Caco-2 (cell line): ENCODE measurements around the gene SETD1B. TPM values are rescaled to one million over a fixed set of nuclear protein-coding genes. Genes with fewer than 3 reads are reported as not detected.
A peak's percentile ranks its signal among the peaks of the same experiment; 100 is the strongest.
"Not testable (repeated sequence)": the region's sequence is repeated elsewhere in the genome, so short reads cannot be mapped to it uniquely, and the experiment has no call there.

Source experiments
- BruUV-seq: library from RNA; stranded (reverse); fragments of 400-500 nt; replicated peaks from 2 replicates; lab custom pipeline; 2021; lab: Mats Ljungman, UMichigan
- CTCF ChIA-PET: fragments of 300-600 bp; sonication (Branson Sonifier 250); formaldehyde crosslinking; loops from one replicate; lab custom pipeline; 2022; ENCODE audit warnings: antibody characterized with exemption; lab: Charles Lee
- POLR2A ChIA-PET: fragments of 300-600 bp; sonication (Branson Sonifier 250); formaldehyde crosslinking; loops from one replicate; lab custom pipeline; 2022; ENCODE audit warnings: antibody characterized with exemption; lab: Charles Lee
- DNase-seq, 2 experiments: peaks; one replicate each; pipeline versions ENCODE4 v3.0.0 to v3.0.0-alpha.2; 2020 to 2022
- H3K27me3 ChIP-seq: replicated peaks from 2 replicates; pipeline ENCODE4 v1.6.0; 2011; ENCODE audit warnings: low read length; ENCODE audit not compliant: control insufficient read depth, insufficient read depth
- H3K36me3 ChIP-seq: 2 replicates; pipeline ENCODE4 v1.5.1; 2011; ENCODE audit warnings: low read length; ENCODE audit not compliant: control insufficient read depth, insufficient read depth
- H3K4me1 ChIP-seq: fragments of 250-450 bp; sonication (Bioruptor Pico); 2 replicates; pipeline ENCODE4 v1.5.1; 2020; ENCODE audit warnings: mild to moderate bottlenecking
- H3K4me3 ChIP-seq: 2 replicates; pipeline ENCODE4 v1.5.1; 2011; ENCODE audit warnings: low read depth, mild to moderate bottlenecking, control low read depth, low read length
- H3K9me3 ChIP-seq: fragments of 250-450 bp; sonication (Bioruptor Pico); 2 replicates; pipeline ENCODE4 v1.5.1; 2020; ENCODE audit warnings: mild to moderate bottlenecking, moderate library complexity
- H3K27ac Mint-ChIP-seq: one replicate; pipeline ENCODE4 v1.8.0; 2022; ENCODE audit warnings: mixed read lengths; ENCODE audit not compliant: unreplicated experiment
- H3K27me3 Mint-ChIP-seq: one replicate; pipeline ENCODE4 v1.8.0; 2022; ENCODE audit warnings: mixed read lengths; ENCODE audit not compliant: insufficient read depth, unreplicated experiment
- H3K36me3 Mint-ChIP-seq: one replicate; pipeline ENCODE4 v1.8.0; 2022; ENCODE audit warnings: mild to moderate bottlenecking, mixed read lengths; ENCODE audit not compliant: insufficient read depth, unreplicated experiment
- H3K4me1 Mint-ChIP-seq: one replicate; pipeline ENCODE4 v1.8.0; 2022; ENCODE audit warnings: low read depth, mixed read lengths; ENCODE audit not compliant: unreplicated experiment
- H3K4me3 Mint-ChIP-seq: one replicate; pipeline ENCODE4 v1.8.0; 2022; ENCODE audit warnings: mild to moderate bottlenecking, moderate library complexity, mixed read lengths; ENCODE audit not compliant: unreplicated experiment
- H3K9me3 Mint-ChIP-seq: one replicate; pipeline ENCODE4 v1.8.0; 2022; ENCODE audit warnings: mixed read lengths; ENCODE audit not compliant: unreplicated experiment
- CTCF ChIP-seq, 2 experiments: fragments of 200-600 bp in 1 of 2; IDR thresholded peaks; 1 replicate in 1 of 2; 2 replicates in 1 of 2; pipeline versions ENCODE4 v1.5.1 to v1.8.0; 2011 to 2022; ENCODE audit warnings: antibody characterized with exemption in 1 of 2, control low read depth in 1 of 2, inconsistent platforms in 1 of 2, low read depth in 1 of 2, low read length in 1 of 2, mild to moderate bottlenecking in 1 of 2, moderate library complexity in 1 of 2; ENCODE audit not compliant: insufficient read depth in 1 of 2, severe bottlenecking in 1 of 2, unreplicated experiment in 1 of 2
- intact Hi-C: fragments of 100-400 bp; cut with micrococcal nuclease; formaldehyde crosslinking; loops from one replicate; pipeline ENCODE4 v1.10.0; 2022; ENCODE audit not compliant: unreplicated experiment
- total RNA-seq: library from RNA; stranded (reverse); gene quantifications from 2 replicates; pipeline ENCODE4 v1.2.3, GENCODE V29; 2022

Gene SETD1B
- total RNA-seq, 1 experiment from 2014 or later, result 16.8 TPM

- peaks cover 15% of the 10 kb centered on the region for H3K4me1 Mint-ChIP-seq
- POLR2A ChIA-PET, result interaction anchor here (0.6 kb wide), 1 partner anchor 20 kb away, joined by 6 read pairs; no protein-coding TSS in a partner anchor
Measured at GRCh38 chr12:121788176-121788818, 15.5 kb upstream of the SETD1B start.

GRCh38 chr12:121789233-121789781 lies 14.5 kb upstream of the SETD1B start:
- H3K27ac Mint-ChIP-seq, result no peak overlapping the region
- peaks cover 46% of the 10 kb centered on the region for H3K36me3 Mint-ChIP-seq
- Histone ChIP-seq H3K36me3 (no peaks in the 10 kb centered on the region; the same call in 1 of the 2 replicates), H3K4me3 (no peak overlapping the region), H3K4me1 (peaks cover 30% of the 10 kb centered on the region), H3K27me3 (no peaks in the 10 kb centered on the region), H3K9me3 (no peaks in the 10 kb centered on the region)
- BruUV-seq, result no TSS peak
- no peak for DNase-seq
- peaks cover 8% of the 10 kb centered on the region for H3K4me1 Mint-ChIP-seq
- POLR2A ChIA-PET, result no interaction called here
- H3K4me3 Mint-ChIP-seq, result no peak overlapping the region
- CTCF ChIA-PET, result interaction anchor here (0.6 to 0.9 kb wide), 2 partner anchors 14 to 111 kb away, joined by 5 to 6 read pairs; no protein-coding TSS in a partner anchor
- H3K9me3 Mint-ChIP-seq, result no peaks in the 10 kb centered on the region
- H3K27me3 Mint-ChIP-seq, result no peaks in the 10 kb centered on the region
- no peak for TF ChIP-seq CTCF (IDR thresholded peaks at IDR 0.05; ENCODE audit: insufficient read depth in 1 of 2, low read depth in 1 of 2, low read length in 1 of 2, severe bottlenecking in 1 of 2, unreplicated experiment in 1 of 2)
- intact Hi-C loops, result no loop called here

More at GRCh38 chr12:121788176-121788818, 15.5 kb upstream of the SETD1B start:
- no TSS peak for BruUV-seq
- no peak overlapping the region for H3K4me3 Mint-ChIP-seq
- no peaks in the 10 kb centered on the region for H3K9me3 Mint-ChIP-seq
- CTCF ChIA-PET, result interaction anchor here (0.7 kb wide), 1 partner anchor 10 kb away, joined by 5 read pairs; no protein-coding TSS in a partner anchor
- no peaks in the 10 kb centered on the region for H3K9me3 ChIP-seq
- intact Hi-C loops, result no loop called here
- no peaks in the 10 kb centered on the region for H3K27me3 ChIP-seq
- DNase-seq, result no peak
- no peak for TF ChIP-seq CTCF (IDR thresholded peaks at IDR 0.05; ENCODE audit: insufficient read depth in 1 of 2, low read depth in 1 of 2, low read length in 1 of 2, severe bottlenecking in 1 of 2, unreplicated experiment in 1 of 2)
- H3K4me3 ChIP-seq, result no peak overlapping the region
- no peaks in the 10 kb centered on the region for H3K27me3 Mint-ChIP-seq
- peaks cover 30% of the 10 kb centered on the region for H3K4me1 ChIP-seq
- peaks cover 39% of the 10 kb centered on the region for H3K36me3 Mint-ChIP-seq
- no peaks in the 10 kb centered on the region; the same call in 1 of the 2 replicates for H3K36me3 ChIP-seq
- peak overlapping the region; percentile 32 for H3K27ac Mint-ChIP-seq

GRCh38 chr12:121789800-121790728 lies 13.7 kb upstream of the SETD1B start:
- Histone ChIP-seq H3K4me1 (peaks cover 36% of the 10 kb centered on the region), H3K36me3 (no peaks in the 10 kb centered on the region; the same call in 1 of the 2 replicates), H3K4me3 (no peak overlapping the region), H3K9me3 (no peaks in the 10 kb centered on the region), H3K27me3 (no peaks in the 10 kb centered on the region)
- DNase-seq, result no peak
- peak overlapping the region; percentile 2 for H3K4me3 Mint-ChIP-seq
- peaks cover 13% of the 10 kb centered on the region for H3K4me1 Mint-ChIP-seq
- H3K27me3 Mint-ChIP-seq, result no peaks in the 10 kb centered on the region
- H3K27ac Mint-ChIP-seq, result peak overlapping the region; percentile 53
- POLR2A ChIA-PET, result no interaction called here
- no TSS peak for BruUV-seq
- TF ChIP-seq CTCF (IDR thresholded peaks at IDR 0.05; ENCODE audit: insufficient read depth in 1 of 2, low read depth in 1 of 2, low read length in 1 of 2, severe bottlenecking in 1 of 2, unreplicated experiment in 1 of 2), result no peak
- no peaks in the 10 kb centered on the region for H3K9me3 Mint-ChIP-seq
- H3K36me3 Mint-ChIP-seq, result peaks cover 53% of the 10 kb centered on the region
- CTCF ChIA-PET, result interaction anchor here (0.9 kb wide), 1 partner anchor 15 kb away, joined by 5 read pairs; no protein-coding TSS in a partner anchor
- intact Hi-C loops, result loop anchor here (5.0 kb wide), 1 partner anchor 208 kb away; the partner anchor contains the start of gene KDM2B

GRCh38 chr12:121790785-121791184 lies 13.0 kb upstream of the SETD1B start:
- H3K36me3 ChIP-seq, H3K9me3 ChIP-seq, DNase-seq, CTCF ChIA-PET, H3K27me3 Mint-ChIP-seq, H3K27me3 ChIP-seq, BruUV-seq, H3K9me3 Mint-ChIP-seq, H3K4me3 Mint-ChIP-seq, H3K4me3 ChIP-seq: not testable (repeated sequence)
- Mint-ChIP-seq H3K36me3 (peaks cover 60% of the 10 kb centered on the region), H3K27ac (peak overlapping the region; percentile 53), H3K4me1 (peaks cover 18% of the 10 kb centered on the region)
- POLR2A ChIA-PET, result interaction anchor here (0.9 kb wide), 1 partner anchor 20 kb away, joined by 8 read pairs; no protein-coding TSS in a partner anchor
- H3K4me1 ChIP-seq, result peaks cover 40% of the 10 kb centered on the region
- intact Hi-C loops, result loop anchor here (5.0 kb wide), 1 partner anchor 208 kb away; the partner anchor contains the start of gene KDM2B
